ENCODE data around the gene VRK2. TPM values are rescaled to one million over a fixed set of nuclear protein-coding genes. Genes with fewer than 3 reads are reported as not detected.

Gene VRK2
- total and polyA plus RNA-seq, 10 donors: 7.4 to 25.4 (median 22.7) TPM

DNA sequence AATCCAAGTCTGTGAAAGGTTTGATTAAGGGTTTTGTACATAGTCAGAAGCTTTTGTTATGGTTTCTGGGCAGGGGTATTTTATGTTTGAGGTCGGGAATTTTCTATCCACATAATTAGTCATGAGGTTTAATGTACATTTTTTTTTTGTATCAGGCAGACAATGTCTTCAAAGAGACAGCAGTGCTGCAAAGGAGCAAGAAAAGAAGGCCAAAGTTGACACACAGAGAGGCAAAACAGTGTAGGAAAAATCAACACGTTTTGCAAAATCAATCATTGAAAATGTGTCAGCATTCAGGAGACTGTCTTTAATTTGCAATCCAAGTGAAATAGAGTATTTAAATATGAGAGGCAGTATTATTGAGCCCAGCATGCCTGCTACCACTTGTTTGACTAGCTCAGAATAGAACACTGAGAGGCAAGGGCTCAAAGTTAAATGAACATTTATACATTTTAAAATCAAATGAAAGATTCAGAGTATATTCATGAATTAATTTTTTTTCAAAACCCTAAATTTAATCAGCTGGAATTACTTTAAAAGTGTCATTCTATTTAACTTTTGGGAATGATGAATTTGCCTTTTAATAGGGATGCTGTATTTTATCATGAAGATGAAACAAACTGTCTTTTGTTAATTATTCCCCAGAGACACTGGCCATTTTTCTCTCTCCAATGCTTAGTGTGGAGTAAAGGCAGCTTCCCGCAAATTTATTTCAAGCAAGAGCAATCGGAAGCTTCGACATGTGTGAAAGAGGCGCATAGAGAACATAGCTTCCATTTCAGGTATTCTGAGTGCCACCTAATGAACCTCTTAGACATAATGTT, 11.3 kb downstream of the VRK2 start:
- no peaks in the 10 kb centered on the region for H3K9me3 ChIP-seq
- TF ChIP-seq, protein P1, sequence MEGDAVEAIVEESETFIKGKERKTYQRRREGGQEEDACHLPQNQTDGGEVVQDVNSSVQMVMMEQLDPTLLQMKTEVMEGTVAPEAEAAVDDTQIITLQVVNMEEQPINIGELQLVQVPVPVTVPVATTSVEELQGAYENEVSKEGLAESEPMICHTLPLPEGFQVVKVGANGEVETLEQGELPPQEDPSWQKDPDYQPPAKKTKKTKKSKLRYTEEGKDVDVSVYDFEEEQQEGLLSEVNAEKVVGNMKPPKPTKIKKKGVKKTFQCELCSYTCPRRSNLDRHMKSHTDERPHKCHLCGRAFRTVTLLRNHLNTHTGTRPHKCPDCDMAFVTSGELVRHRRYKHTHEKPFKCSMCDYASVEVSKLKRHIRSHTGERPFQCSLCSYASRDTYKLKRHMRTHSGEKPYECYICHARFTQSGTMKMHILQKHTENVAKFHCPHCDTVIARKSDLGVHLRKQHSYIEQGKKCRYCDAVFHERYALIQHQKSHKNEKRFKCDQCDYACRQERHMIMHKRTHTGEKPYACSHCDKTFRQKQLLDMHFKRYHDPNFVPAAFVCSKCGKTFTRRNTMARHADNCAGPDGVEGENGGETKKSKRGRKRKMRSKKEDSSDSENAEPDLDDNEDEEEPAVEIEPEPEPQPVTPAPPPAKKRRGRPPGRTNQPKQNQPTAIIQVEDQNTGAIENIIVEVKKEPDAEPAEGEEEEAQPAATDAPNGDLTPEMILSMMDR (IDR thresholded peaks at IDR 0.05 in 8 of 11, conservative IDR thresholded peaks at IDR 0.05 in 3 of 11): no peak
- TF ChIP-seq POLR2A (IDR thresholded peaks at IDR 0.05) (no peak), POLR2AphosphoS5 (IDR thresholded peaks at IDR 0.05) (no peak)
- peaks cover 0 to 22% (median 0%) of the 10 kb centered on the region in 6 donors for H3K4me1 ChIP-seq
- H3K27ac ChIP-seq: no peak overlapping the region
- no peaks in the 10 kb centered on the region for H3K27me3 ChIP-seq (replicated peaks in 1 of 7)
- intact Hi-C loops (cut with DNase I; ENCODE audit: low total_unique reads): no loop called here
- 88 to 93% (median 90%) methylated on average over 6 of the region's 6 CpGs for WGBS, 5 donors
- peaks cover 0 to 40% (median 12%) of the 10 kb centered on the region in 6 donors for H3K36me3 ChIP-seq
- no peak overlapping the region for H3K4me3 ChIP-seq
- no peak for DNase-seq

DNA sequence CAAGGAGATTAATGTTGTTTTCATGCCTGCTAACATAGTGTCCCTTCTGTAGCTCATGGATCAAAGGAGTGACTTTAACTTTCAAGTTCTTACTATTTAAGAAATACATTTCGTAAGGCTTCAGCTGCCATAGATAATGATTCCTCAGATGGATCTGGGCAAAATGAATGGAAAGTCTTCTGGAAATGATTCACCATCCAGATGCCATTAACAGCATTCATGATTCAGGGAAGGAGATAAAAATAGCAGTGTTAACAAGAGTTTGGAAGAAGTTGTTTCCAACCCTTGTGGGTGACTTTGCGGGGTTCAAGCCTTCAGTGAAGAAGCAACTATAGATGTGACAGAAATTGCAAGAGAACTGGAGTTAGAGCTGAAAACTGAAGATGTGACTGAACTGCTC, 17.0 kb downstream of the VRK2 start:
- 89 to 97% (median 92%) methylated on average over 2 of the region's 2 CpGs for WGBS, 5 donors
- H3K9me3 ChIP-seq: peaks cover 0 to 5% (median 0%) of the 10 kb centered on the region in 8 donors
- peaks cover 0 to 19% (median 0%) of the 10 kb centered on the region in 6 donors for H3K4me1 ChIP-seq
- no peak for DNase-seq
- TF ChIP-seq, protein P1 (IDR thresholded peaks at IDR 0.05 in 8 of 11, conservative IDR thresholded peaks at IDR 0.05 in 3 of 11): no peak
- TF ChIP-seq POLR2AphosphoS5 (IDR thresholded peaks at IDR 0.05): no peak
- no peak for TF ChIP-seq POLR2A (IDR thresholded peaks at IDR 0.05)
- intact Hi-C loops (cut with DNase I; ENCODE audit: low total_unique reads): no loop called here
- H3K4me3 ChIP-seq: no peak overlapping the region
- no peak overlapping the region for H3K27ac ChIP-seq
- H3K36me3 ChIP-seq: peaks cover 0 to 32% (median 4%) of the 10 kb centered on the region in 6 donors
- no peaks in the 10 kb centered on the region for H3K27me3 ChIP-seq (replicated peaks in 1 of 7)

DNA sequence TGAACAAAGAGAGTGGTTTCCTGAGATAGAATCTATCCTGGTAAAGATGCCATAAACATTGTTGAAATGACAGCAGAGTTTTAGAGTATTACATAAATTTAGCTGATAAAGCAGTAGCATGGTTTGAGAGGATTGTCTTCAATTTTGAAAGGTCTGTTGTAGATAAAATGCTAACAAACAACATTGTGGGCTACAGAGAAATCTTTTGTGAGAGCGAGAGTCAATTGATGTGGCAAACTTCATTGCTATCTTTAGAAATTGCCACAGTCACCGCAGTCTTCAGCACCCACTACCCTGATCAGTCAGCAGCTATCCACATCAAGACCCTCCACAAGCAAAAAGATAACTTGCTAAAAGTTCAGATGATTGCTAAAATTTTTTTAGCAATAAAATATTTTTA, 17.5 kb downstream of the VRK2 start:
- H3K27ac ChIP-seq: no peak overlapping the region
- H3K9me3 ChIP-seq: peaks cover 0 to 9% (median 0%) of the 10 kb centered on the region in 8 donors
- DNase-seq: no peak
- H3K27me3 ChIP-seq (replicated peaks in 1 of 7): no peaks in the 10 kb centered on the region
- H3K4me1 ChIP-seq: peaks cover 0 to 19% (median 0%) of the 10 kb centered on the region in 6 donors
- peaks cover 0 to 29% (median 2%) of the 10 kb centered on the region in 6 donors for H3K36me3 ChIP-seq
- 49 to 83% (median 68%) methylated on average over 2 of the region's 2 CpGs for WGBS, 5 donors
- H3K4me3 ChIP-seq: no peak overlapping the region
- intact Hi-C loops (cut with DNase I; ENCODE audit: low total_unique reads): no loop called here
- TF ChIP-seq, protein P1 (IDR thresholded peaks at IDR 0.05 in 8 of 11, conservative IDR thresholded peaks at IDR 0.05 in 3 of 11): no peak
- no peak for TF ChIP-seq POLR2A (IDR thresholded peaks at IDR 0.05)
- no peak for TF ChIP-seq POLR2AphosphoS5 (IDR thresholded peaks at IDR 0.05)

DNA sequence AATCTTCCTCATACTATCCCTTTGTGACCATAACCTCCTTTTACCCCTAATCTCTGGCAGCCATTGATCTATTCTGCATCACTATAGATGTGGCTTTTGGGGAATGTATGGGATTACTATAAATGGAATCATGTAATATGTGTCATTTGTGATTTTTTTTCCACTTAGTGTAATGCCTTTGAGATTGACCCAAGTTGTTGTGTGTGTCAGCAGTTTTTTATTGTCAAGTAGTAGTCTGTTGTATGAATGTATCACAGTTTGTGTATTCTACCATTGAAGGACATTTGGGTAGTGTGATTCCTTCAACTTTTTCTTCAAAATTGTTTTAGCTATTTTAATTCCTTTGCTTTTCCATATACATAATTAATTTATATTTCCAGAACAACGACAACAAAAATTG, 18.6 kb downstream of the VRK2 start:
- intact Hi-C loops (cut with DNase I; ENCODE audit: low total_unique reads): no loop called here
- H3K4me3 ChIP-seq: no peak overlapping the region
- H3K4me1 ChIP-seq: peaks cover 0 to 19% (median 0%) of the 10 kb centered on the region in 6 donors
- peaks cover 0 to 15% (median 3%) of the 10 kb centered on the region in 8 donors for H3K9me3 ChIP-seq
- H3K27me3 ChIP-seq (replicated peaks in 1 of 7): no peaks in the 10 kb centered on the region
- WGBS, 5 donors: 92 to 100% (median 98%) methylated on average over 1 of the region's 1 CpG
- TF ChIP-seq POLR2A (IDR thresholded peaks at IDR 0.05): no peak
- TF ChIP-seq, protein P1 (IDR thresholded peaks at IDR 0.05 in 8 of 11, conservative IDR thresholded peaks at IDR 0.05 in 3 of 11): no peak
- TF ChIP-seq POLR2AphosphoS5 (IDR thresholded peaks at IDR 0.05): no peak
- no peak for DNase-seq
- H3K27ac ChIP-seq: no peak overlapping the region
- H3K36me3 ChIP-seq: peaks cover 0 to 31% (median under 1%) of the 10 kb centered on the region in 6 donors

All from spleen (tissue), 11 donors.